Endometrium (tissue), 2 donors: ENCODE results near the gene UBAP1L.
"Not testable (repeated sequence)": the region's sequence is repeated elsewhere in the genome, so short reads cannot be mapped to it uniquely, and the experiment has no call there.

Experiments used
- FAIRE-seq: peaks from 2 replicates; lab custom pipeline; 2012; peaks lifted over from hg19 to GRCh38; lab: Jason Lieb, UNC
- donor health status: control.
- donor health status: control.

Gene UBAP1L

DNA sequence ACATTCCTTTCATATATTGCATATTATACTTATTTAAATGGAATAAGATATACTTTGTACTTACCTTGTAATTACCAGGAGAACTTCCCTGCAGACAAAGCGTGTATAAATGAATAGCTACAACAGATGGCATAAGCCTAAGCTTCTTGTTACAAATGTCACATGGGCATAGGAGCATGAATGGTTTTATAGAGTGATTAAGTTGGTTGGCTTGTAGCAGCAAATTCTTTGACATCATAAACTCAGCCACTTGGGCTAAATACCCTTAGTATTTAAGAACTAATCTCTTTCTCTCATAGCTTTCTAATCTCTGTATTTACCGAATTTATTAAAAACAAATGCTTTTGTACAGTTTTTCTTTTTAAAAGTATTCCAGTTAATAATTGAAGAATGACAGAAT, at the start of gene UBAP1L:
UBAP1L (minus strand) TSS at position 115 of the 400 bp plus-strand sequence. CDS start 8,985 bp downstream, outside the sequence.
- no peak for FAIRE-seq

DNA sequence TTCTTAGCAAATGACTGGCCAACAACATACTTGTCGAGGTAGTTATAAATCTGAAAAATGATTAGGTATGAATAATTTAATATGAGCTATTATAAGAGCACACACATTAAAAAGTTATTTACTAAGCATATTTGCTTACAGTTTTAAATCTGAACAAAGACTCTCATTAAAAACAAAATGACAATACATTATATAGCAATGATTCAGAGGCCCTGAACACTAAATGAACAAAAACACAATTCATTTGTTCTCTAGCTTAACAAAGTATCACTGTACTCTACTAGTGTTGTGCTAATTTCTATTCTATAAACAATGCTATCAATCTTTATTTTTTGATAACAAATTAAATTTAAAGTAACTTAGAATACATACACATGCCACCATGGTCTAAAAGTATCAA, 49.1 kb upstream of the UBAP1L start:
- no peak for FAIRE-seq

DNA sequence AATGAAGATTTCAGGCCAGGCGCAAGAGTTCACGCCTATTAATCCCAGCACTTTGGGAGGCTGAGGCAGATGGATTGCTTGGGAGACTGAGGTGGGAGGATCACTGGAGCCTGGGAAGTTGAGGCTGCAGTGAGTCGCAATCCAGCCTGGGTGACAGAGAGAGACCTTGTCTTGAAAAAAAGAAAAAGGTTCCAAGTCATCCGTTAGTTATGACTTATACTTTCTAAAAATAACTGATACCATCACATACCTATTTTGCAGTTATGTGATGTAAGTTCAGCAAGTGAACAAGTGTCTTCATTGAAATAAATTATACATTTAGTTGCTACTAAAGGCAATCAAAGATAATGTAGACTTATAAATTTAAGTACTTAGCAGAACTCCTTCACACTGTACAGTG, 48.0 kb upstream of the UBAP1L start:
- no peak for FAIRE-seq

DNA sequence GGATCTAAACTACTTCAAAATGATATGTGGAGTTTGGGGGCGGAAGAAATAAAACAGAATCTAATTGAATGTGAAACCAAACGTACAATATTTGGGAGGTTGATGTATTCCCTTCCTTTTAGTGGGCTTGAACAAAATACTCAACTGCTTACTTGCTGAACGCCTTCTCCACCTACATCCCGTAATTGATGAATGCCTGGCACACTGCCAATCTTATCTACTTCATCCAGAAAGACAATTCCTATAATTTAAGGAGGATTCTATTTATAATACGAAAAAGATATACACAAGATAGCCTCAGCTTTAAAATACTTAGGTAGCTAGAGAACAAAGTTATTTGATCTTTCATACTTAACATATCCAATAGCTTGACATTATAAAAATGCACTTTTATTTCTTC, 41.7 kb upstream of the UBAP1L start:
- no peak for FAIRE-seq

DNA sequence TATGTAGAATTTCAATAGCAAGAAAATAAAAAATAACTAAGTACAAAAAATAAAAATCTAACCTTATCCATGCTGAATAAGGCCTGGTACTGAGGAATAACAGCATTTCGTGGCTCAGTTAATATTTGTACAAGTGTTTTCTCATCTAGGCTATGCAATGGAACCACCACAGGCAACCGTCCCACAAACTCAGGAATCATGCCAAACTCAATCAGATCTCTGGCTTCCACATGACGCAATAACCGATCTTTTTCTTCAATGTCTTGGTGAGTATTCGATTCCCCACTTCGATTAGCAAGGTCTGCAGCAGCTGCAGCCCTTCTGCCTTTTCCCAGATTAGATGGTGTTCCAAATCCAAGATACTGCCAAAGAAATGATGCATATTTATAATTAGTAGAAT, 39.7 kb upstream of the UBAP1L start:
- no peak for FAIRE-seq

DNA sequence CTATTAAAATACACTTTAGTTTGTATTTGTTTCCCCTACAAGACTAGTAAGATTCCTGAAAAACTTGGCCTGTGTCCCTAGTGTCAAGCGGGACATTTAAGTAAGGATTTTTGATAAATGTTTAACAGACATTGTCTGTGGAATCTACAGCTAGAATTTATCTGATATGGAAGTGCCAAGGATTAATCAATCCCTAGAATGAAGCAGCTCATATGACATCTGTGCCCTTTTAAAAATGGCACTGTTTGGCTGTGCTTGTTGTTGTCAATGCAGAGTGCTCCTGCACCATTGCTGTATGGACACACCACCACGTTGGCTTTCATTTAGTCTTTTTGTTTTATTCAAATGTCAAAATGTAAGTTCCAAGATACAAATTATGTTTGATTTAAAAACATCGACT, 32.9 kb upstream of the UBAP1L start:
- no peak for FAIRE-seq

DNA sequence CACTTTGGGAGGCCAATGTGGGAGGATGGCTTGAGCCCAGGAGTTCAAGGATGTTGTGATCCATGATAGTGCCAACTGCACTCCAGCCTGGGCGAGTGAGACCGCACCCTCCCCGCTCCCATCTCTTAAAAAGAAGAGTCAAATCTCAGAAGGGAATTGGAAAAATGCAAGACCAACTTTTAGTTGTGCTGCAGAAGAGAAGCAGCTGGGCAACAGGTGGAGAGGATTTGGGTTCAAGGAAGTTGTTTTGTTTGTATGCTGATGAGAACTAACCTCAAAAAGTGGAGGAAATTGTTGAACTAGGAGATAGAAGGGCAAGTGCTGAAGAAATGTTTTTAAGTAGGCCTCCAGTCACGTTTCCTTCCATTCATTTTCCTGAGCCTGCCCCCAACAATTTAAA, 31.4 kb upstream of the UBAP1L start:
- FAIRE-seq: no peak

DNA sequence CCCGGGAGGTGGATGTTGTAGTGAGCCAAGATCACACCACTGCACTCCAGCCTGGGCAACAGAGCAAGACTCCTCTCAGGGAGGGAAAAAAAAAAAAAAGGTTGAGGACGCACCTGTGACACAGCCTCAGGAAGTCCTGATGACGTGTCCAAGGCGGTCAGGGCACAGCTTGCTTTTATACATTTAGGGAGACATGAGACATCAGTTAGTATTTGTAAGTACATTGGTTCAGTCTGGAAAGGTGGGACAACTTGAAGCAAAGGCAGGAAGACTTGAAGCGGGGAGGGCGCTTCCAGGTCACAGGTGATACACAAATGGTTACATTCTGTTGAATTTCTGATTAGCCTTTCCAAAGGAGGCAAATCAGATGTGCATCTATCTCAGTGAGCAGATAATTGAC, 23.6 kb upstream of the UBAP1L start:
- not testable (repeated sequence) for FAIRE-seq

DNA sequence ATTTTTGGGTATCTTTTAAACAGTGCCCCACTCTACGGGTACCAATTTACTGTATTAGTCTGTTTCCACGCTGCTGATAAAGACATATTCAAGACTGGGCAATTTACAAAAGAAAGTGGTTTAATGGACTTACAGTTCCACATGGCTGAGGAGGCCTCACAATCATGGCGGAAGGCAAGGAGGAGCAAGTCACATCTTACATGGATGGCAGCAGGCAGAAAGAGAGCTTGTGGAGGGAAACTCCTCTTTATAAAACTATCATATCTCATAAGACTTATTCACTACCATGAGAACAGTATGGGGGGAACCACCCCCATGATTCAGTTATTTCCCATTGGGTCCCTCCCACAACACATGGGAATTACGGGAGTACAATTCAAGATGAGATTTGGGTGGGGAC, 22.9 kb upstream of the UBAP1L start:
- FAIRE-seq: not testable (repeated sequence)

DNA sequence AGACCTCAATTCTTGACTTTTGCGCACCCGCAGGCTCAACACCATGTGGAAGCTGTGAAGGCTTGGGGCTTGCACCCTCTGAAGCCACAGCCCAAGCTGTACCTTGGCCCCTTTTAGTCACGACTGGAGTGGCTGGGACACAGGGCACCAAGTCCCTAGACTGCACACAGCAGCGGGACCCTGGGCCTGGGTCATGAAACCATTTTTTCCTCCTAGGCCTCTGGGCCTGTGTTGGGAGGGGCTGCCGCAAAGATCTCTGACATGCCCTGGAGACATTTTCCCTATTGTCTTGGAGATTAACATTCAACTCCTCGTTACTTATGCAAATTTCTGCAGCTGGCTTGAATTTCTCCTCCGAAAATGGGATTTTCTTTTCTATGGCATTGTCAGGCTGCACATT, 22.1 kb upstream of the UBAP1L start:
- not testable (repeated sequence) for FAIRE-seq

DNA sequence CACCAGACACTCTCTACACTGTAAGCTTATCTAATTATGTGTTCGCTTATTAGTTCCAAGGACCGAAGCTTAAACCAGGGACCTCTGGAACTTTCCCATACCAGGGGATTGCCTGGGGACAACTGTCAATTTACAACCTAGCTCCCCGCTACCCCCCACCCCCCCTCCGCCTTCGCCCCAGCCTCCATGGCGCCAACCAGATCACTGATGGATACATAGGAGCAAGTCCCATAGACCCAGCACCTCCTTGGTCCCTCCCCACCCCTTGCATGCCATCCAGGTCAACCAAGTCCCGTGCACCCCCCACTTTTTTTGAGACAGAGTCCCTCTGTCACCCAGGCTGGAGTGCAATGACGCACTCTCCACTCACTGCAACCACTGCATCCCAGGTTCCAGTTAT, 19.5 kb upstream of the UBAP1L start:
- FAIRE-seq: no peak

DNA sequence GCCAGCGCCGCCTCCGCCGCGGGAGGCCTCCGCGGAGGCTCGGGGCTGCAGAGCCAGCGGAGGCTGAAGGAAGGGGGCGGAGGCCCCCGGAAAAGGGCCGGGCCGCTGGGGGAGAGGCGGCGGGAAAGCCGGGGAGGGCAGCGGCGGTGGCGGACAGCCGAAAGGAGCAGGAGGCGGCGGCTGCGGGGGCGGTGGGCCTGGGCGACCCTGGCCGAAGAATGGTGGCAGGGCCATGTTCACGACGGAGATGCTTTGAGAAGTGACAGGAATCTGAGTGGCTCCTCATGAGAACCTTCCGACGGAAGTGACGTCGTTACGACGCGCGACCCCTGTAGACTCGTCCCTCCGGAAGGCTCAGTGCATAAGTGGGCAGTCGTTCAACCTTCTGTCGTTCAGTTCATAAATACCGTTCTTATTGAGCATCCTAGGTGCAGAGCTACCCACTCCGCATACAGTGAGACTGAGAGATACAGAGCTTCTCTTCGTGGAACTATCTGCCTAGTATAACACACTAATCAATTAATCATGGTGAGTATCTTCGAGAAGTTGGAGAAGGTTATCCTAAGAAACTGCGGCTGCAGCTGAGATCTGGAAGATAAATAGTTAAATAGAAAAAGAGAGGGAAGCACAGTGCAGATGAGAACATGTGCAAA, 18.7 kb upstream of the UBAP1L start, which contains the start of gene PDCD7:
PDCD7 (minus strand) TSS at position 261 of the 653 bp plus-strand sequence; CDS start at position 234, 27 bp downstream.
- FAIRE-seq: no peak

DNA sequence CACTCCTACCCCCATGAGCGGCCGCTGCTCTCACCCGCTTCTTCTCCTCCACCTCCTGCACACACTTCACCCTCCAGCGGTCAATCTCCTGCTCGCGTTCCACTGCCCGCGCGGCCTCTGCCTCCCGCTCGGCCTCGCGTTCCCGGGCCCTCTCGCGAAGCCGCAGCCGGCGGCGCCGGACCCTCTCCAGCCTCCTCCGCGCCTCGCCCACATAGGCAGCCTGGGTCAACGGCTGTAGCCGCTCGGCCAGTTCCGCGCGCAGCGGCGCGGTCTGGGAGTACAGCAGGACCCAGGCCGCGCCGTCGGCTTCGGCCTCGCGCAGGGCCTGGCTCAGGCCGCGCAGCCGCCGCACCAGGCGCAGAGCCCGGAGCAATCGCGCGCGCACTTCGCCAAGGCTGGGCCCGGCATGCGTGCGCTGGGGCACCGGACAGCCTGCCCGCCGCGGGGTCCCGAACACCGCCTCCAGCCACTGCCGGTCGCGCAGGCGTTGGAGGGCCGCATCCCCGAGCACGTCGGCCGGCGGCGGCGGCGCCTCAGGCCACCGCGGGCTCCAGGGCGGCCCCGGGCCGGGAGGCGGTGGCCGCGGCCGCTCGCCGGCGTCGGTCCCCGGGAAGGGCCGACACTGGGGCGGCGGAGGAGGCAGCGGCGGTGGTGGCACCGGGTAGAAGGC, 18.0 kb upstream of the UBAP1L start:
- no peak for FAIRE-seq

DNA sequence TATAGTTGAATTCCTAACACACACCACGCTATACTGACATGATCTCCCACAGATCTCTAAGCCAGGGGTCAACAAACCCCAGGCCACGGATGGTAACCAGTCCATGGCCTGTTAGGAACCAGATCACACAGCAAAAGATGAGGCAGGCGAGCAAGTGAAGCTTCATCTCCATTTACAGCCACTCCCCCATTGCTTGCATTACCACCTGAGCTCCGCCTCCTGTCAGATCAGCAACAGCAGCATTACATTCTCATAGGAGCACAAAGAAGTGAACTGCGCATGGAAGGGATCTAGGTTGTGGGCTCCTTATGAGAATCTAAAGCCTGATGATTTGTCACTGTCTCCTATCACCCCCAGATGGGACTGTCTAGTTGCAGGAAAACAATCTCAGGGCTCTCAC, 15.9 kb upstream of the UBAP1L start:
- no peak for FAIRE-seq

DNA sequence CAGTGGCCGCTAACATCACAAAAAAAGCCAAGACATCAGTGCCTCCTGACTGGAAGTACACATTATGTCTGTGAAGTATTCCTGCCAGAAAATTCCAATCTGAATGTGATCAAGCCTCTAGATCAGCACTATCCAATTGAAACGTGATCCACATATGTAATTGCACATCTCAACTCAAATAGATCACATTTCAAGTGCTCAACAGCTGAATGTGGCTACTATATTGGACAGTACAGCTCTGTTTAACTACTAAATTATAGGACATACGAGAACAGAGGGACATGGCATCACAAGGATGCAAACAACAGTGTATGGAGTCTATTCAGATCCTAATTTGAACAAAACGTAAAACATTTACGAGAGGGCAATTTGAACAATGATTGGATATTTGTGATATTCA, 542 bp upstream of the UBAP1L start:
- no peak for FAIRE-seq

DNA sequence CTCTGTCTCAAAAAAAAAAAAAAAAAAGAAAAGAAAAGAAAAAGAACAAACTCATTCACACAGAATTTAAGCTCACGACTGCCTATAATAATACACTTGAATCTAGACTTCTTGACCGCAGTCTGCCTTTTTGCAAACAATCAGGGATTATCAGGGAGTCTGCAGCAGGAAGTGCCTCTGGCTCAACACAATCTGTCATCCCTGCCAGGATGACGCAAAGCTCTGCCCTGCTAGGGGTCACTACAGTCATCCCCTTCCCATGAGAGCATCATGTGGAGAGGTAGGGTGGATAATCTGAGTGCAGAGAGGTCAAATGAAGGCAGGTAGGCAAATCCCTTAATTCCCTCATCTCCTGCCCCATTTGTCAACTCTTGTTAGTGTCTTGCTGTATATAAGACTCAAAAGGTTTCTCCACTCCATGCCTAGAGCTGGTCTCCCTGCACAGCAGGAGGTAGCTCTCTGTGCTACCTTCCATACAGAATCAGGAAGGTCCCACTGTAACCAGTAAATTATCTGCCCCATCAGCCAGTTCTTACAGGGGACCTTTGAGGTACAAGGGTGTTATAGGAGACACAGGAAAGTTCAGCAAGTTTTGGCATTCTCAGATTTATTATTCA, 4.2 kb downstream of the UBAP1L start:
- no peak for FAIRE-seq

DNA sequence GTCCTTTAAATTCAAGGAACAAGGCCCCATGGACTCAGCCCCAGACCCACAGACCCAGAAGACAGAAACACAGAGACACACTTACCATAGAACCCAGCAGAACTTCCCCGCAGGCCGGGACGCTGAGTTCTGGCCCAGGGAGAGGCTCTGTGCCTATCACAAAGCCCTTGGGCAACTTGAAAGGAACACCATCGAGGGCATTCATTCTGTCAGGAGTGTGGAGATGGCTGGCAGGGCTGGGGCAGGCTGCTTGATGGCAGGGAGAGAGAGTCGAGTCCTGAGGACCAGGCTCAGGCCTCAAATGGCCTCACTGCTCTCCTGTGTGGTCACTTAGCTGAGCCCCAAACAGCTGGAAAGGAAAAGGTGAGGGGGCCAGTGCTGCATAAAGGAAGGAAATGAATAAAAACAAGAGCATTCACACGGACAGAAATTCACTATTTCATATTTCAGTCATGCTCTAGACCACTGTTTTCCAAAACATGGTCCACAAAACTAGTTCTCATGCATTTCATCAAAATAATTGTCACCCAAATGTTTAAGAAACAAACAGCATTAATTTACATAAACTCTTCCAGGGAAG, 8.9 kb downstream of the UBAP1L start:
- no peak for FAIRE-seq

DNA sequence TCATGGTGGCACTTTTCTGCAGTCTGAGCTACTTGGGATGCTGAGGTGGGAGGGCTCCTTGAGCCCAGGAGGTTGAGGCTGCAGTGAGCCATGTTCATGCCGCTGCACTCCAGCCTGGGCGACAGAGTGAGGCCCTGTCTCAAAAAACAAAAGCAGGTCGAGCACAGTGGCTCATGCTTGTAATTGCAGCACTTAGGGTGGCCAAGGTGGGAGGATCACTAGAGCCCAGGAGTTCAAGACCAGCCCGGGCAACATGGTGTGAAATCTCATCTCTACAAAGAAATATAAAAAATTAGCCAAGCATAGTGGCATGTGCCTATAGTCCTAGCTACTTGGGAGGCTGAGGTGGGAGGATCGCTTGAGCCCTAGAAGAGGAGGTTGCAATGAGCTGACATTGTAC, 10.0 kb downstream of the UBAP1L start:
- no peak for FAIRE-seq

DNA sequence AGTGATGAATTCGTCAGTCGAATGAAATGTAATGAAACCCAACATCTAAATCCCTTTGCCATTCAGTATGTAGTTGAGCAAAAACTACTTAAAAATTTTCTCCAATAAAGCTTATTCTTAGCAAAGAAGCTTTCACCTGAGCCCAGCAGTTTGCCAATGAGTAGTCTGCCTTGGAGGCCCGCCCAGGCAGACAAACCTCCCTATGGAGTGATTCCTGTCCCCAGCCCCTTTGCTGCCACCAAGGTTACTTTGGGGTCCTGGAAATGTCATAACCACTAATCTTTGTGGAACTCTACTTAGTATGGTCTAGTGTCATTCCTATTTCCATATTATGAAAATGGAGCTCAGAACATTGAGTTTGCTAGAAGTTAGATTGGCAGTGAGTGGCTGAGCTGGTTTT, 12.1 kb downstream of the UBAP1L start:
- no peak for FAIRE-seq

DNA sequence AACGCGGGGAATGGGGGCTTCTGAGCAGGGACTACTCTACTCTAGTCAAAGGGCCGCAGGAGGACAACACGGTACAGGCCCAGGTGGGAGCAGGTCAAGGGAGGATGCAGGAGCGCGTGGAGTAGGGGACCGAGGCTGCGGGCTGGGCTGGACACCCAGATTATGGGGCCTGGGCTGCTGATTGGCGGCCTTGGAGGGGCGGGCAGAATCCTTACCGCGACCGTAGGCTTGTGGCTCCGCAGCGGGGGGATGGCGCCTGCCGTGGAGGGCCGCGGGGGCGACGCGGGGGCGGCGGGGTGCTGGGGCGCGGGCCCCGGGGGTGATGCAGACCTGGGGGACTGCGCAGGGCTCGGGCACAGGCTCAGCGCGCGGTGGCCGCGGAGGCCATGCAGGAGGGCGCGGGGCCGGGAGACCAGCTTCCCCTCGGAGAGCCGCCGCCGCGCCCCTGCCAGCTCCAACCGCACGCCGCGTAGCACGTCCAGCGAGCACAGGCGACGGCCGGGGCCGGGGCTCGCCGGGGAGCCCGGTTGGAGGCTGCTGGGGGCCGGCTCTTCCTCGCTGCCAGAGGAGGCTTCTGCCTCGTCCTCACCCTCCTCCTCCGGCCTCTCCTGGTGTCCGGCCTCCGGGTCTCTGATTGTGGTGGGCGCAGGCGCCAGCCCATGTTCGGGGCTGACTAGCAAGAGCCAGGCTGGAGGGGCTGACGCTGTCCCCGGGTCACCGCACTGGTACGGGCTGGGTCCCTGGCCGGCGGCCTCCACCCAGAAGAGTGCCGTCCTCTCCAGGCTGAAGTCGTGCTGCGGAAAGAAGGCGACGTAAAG, 12.9 kb downstream of the UBAP1L start:
- FAIRE-seq: no peak

DNA sequence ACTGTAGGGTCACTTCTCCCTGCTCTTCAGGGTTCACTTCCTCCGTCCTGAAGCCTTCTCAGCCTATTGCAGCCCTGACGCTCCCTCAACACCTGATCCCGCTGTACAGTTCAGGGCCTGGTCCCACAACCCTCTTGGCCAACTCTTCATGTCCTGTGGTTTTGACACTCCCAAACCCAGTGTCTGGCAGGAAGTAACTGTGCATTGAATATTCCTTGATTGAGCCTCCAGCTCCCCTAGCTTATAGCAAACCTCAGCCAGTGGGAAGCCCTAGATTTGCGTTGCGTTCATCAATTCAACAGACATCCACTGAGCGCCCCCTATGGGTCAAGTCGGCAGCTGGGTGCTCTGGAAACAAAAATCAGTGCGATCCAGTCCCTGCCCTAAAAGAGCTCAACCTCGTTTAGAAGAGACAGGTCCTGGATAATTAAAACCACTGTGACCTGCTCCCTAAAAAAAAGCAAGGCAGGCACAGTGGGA, 13.5 kb downstream of the UBAP1L start:
- no peak for FAIRE-seq

DNA sequence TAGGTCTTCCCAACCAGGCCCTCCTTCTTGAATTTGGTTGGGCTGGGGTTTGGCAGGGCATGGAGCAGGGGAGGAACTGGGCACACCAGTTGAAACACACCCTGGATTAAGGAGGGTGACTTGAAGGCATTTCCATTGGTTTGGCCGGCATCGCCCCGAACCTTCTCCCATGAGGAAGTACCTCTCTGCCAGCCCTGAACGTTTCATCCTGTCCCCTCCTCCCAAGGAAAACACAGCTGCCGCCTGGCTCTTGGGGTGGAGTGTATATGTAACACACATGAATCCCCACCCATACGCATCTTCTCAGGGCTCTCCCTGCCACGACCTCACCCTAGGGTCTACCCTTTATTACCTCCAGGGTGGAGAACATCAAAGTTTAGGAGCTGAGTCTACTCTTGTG, 14.6 kb downstream of the UBAP1L start:
- FAIRE-seq: no peak
